Measurements from ENCODE around the gene PLA2G4F.
"Not testable (repeated sequence)": the region's sequence is repeated elsewhere in the genome, so short reads cannot be mapped to it uniquely, and the experiment has no call there.

The PLA2G4F gene

GRCh38 chr15:42093966-42094365 lies 62.5 kb downstream of the PLA2G4F start:
- DNase-seq: no peak

GRCh38 chr15:42092398-42093318 lies 63.8 kb downstream of the PLA2G4F start:
- DNase-seq: no peak

- not testable (repeated sequence) for DNase-seq
Observed at GRCh38 chr15:42091753-42092397, 64.6 kb downstream of the PLA2G4F start.

GRCh38 chr15:42090781-42091180 lies 65.7 kb downstream of the PLA2G4F start:
- DNase-seq: no peak

- no peak for DNase-seq
Observed at GRCh38 chr15:42090370-42090769, 66.1 kb downstream of the PLA2G4F start.

- DNase-seq: no peak
Observed at GRCh38 chr15:42089942-42090341, 66.5 kb downstream of the PLA2G4F start.
